ENCODE results near the gene PTPRK.

The PTPRK gene

GRCh38 chr6:128389820-128390534 is 130.4 kb downstream of the PTPRK start:
- DNase-seq (ENCODE audit: low read depth) = no peak

GRCh38 chr6:128388380-128388779 is 132.0 kb downstream of the PTPRK start:
- DNase-seq (ENCODE audit: low read depth) = no peak

GRCh38 chr6:128380891-128381290 is 139.5 kb downstream of the PTPRK start:
- DNase-seq (ENCODE audit: low read depth) = no peak

- DNase-seq (ENCODE audit: low read depth) = no peak
Measured at GRCh38 chr6:128379577-128379976, 140.8 kb downstream of the PTPRK start.

GRCh38 chr6:128376952-128377503 is 143.4 kb downstream of the PTPRK start:
- DNase-seq (ENCODE audit: low read depth) = no peak

- DNase-seq (ENCODE audit: low read depth) = no peak
Measured at GRCh38 chr6:128371136-128371535, 149.3 kb downstream of the PTPRK start.

- peak; percentile 31 for DNase-seq (ENCODE audit: low read depth)
Measured at GRCh38 chr6:128370072-128370471, 150.3 kb downstream of the PTPRK start.

GRCh38 chr6:128368213-128368944 is 152.0 kb downstream of the PTPRK start:
- no peak for DNase-seq (ENCODE audit: low read depth)

GRCh38 chr6:128367437-128367836 is 153.0 kb downstream of the PTPRK start:
- DNase-seq (ENCODE audit: low read depth) = no peak

GRCh38 chr6:128365520-128366160 is 154.8 kb downstream of the PTPRK start:
- no peak for DNase-seq (ENCODE audit: low read depth)

- no peak for DNase-seq (ENCODE audit: low read depth)
Measured at GRCh38 chr6:128364766-128365519, 155.5 kb downstream of the PTPRK start.

- no peak for DNase-seq (ENCODE audit: low read depth)
Measured at GRCh38 chr6:128363020-128363813, 157.2 kb downstream of the PTPRK start.

- DNase-seq (ENCODE audit: low read depth) = no peak
Measured at GRCh38 chr6:128361378-128361777, 159.0 kb downstream of the PTPRK start.

- DNase-seq (ENCODE audit: low read depth) = no peak
Measured at GRCh38 chr6:128358244-128358776, 162.1 kb downstream of the PTPRK start.

- no peak for DNase-seq (ENCODE audit: low read depth)
Measured at GRCh38 chr6:128357392-128358130, 162.8 kb downstream of the PTPRK start.

GRCh38 chr6:128352366-128352765 is 168.0 kb downstream of the PTPRK start:
- no peak for DNase-seq (ENCODE audit: low read depth)

GRCh38 chr6:128351255-128351514 is 169.2 kb downstream of the PTPRK start:
- no peak for DNase-seq (ENCODE audit: low read depth)

- DNase-seq (ENCODE audit: low read depth) = no peak
Measured at GRCh38 chr6:128350416-128351254, 169.8 kb downstream of the PTPRK start.

- DNase-seq (ENCODE audit: low read depth) = no peak
Measured at GRCh38 chr6:128347123-128347522, 173.3 kb downstream of the PTPRK start.

- no peak for DNase-seq (ENCODE audit: low read depth)
Measured at GRCh38 chr6:128346569-128346968, 173.8 kb downstream of the PTPRK start.

Measured in GM04504 (cell line).